Kidney (tissue), 14 donors: ENCODE data around the gene SH3PXD2A. TPM values are rescaled to one million over a fixed set of nuclear protein-coding genes. Genes with fewer than 3 reads are reported as not detected.

ENCODE experiments used
- DNase-seq, 5 donors: peaks; one replicate each; pipeline ENCODE4 v3.0.0-alpha.2; 2013 to 2020
- FAIRE-seq: peaks from 2 replicates; lab custom pipeline; 2012; peaks lifted over from hg19 to GRCh38; lab: Jason Lieb, UNC
- H3K27ac ChIP-seq, 2 donors: one replicate each; pipeline ENCODE4 v1.7.0; 2013; ENCODE audit warnings: low read depth in 2 of 2, low read length in 2 of 2, inconsistent platforms in 1 of 2
- H3K27me3 ChIP-seq: one replicate; pipeline ENCODE4 v1.7.1; 2013; ENCODE audit warnings: low read length, inconsistent platforms; ENCODE audit not compliant: control insufficient read depth, insufficient read depth
- H3K36me3 ChIP-seq, 3 donors: one replicate each; pipeline versions ENCODE4 v1.7.0 to v1.7.1; 2013; ENCODE audit warnings: low read length in 3 of 3, control low read depth in 1 of 3, inconsistent platforms in 1 of 3; ENCODE audit not compliant: insufficient read depth in 3 of 3, control insufficient read depth in 2 of 3
- H3K4me1 ChIP-seq, 3 donors: one replicate each; pipeline versions ENCODE4 v1.7.0 to v1.7.1; 2013; ENCODE audit warnings: low read length in 3 of 3, inconsistent platforms in 1 of 3, low read depth in 1 of 3; ENCODE audit not compliant: control insufficient read depth in 2 of 3, insufficient read depth in 2 of 3
- H3K4me3 ChIP-seq, 3 donors: one replicate each; pipeline versions ENCODE4 v1.7.0 to v1.8.1; 2013; ENCODE audit warnings: low read length in 3 of 3, control low read depth in 1 of 3, inconsistent platforms in 1 of 3
- H3K9ac ChIP-seq, 3 donors: one replicate each; pipeline versions ENCODE4 v1.7.0 to v1.7.1; 2013; ENCODE audit warnings: low read length in 3 of 3, control low read depth in 1 of 3, inconsistent platforms in 1 of 3
- H3K9me3 ChIP-seq, 3 donors: one replicate each; pipeline versions ENCODE4 v1.7.0 to v1.7.1; 2013; ENCODE audit warnings: low read length in 3 of 3, control low read depth in 1 of 3, inconsistent platforms in 1 of 3; ENCODE audit not compliant: control insufficient read depth in 2 of 3, insufficient read depth in 1 of 3
- intact Hi-C: fragments of 100-400 bp; cut with DNase I; formaldehyde crosslinking; loops from one replicate; pipeline ENCODE4 v1.11.1; 2022
- polyA plus RNA-seq: library from polyadenylated mRNA; stranded (reverse); fragments of 350-450 nt; fragmentation: Illumina TruSeq; extraction: RNeasy Lipid Tissue Mini Kit (QIAGEN cat#74804); gene quantifications from one replicate; pipeline ENCODE4 v1.2.3, GENCODE V29; 2014; ENCODE audit warnings: low read depth, low replicate concordance; ENCODE audit not compliant: insufficient read depth
- total RNA-seq: library from RNA; stranded (reverse); fragmentation: NEBNext Ultra II Directional; extraction: Animal tissue kit (Norgen Biotek cat#: 25700); gene quantifications from one replicate; pipeline ENCODE4 v1.2.1, GENCODE V29; 2021
- TF ChIP-seq, protein P1 (sequence below): IDR thresholded peaks from 3 replicates; pipeline ENCODE4 v1.5.1; 2012; ENCODE audit warnings: mild to moderate bottlenecking, moderate library complexity, borderline replicate concordance; ENCODE audit not compliant: insufficient read depth; ENCODE audit errors: extremely low read depth
- donor health status: control.
- donor health status: control.
- donor health status: control.
- donor health status: control.
- donor health status: control.
- donor health status: DM: yes; HTN: yes; CAD: no.
- donor health status: Normal renal cell carcinoma (clear cell type).

SH3PXD2A gene
- total and polyA plus RNA-seq, 2 donors from 2014 or later = 2.4 to 20.1 TPM

DNA sequence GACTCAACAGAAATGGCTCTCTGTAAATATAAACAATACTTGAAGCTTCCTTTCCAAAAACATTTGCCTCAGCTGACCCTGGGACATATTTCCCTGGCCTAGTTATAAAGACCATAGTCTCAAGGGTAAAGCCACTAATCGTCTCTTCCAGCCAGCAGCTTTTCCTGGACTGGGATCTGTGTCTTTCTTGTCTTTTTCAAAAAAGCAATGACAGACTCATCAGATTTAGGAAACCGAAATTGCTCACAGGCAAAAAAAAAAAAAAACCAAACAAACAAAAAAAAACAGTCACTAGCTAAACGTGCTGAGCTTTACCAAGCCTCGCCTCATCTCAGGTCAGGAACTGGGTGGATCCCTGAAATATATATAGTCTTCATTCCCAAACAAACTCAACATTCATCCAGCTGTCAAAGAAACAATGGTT is 39.1 kb upstream of the SH3PXD2A start:
- Histone ChIP-seq H3K36me3 (peaks cover 0 to 23% (median 17%) of the 10 kb centered on the region in 3 donors), H3K4me1 (peaks cover 6 to 23% (median 15%) of the 10 kb centered on the region in 3 donors), H3K9me3 (no peaks in the 10 kb centered on the region), H3K4me3 (no peak overlapping the region), H3K9ac (no peak overlapping the region), H3K27ac (peak overlapping the region; percentile 68 to 84), H3K27me3 (no peaks in the 10 kb centered on the region)
- FAIRE-seq (peak; percentile 13), DNase-seq (peak in 1 of 5 donors; percentile 68)
- TF ChIP-seq, protein P1, sequence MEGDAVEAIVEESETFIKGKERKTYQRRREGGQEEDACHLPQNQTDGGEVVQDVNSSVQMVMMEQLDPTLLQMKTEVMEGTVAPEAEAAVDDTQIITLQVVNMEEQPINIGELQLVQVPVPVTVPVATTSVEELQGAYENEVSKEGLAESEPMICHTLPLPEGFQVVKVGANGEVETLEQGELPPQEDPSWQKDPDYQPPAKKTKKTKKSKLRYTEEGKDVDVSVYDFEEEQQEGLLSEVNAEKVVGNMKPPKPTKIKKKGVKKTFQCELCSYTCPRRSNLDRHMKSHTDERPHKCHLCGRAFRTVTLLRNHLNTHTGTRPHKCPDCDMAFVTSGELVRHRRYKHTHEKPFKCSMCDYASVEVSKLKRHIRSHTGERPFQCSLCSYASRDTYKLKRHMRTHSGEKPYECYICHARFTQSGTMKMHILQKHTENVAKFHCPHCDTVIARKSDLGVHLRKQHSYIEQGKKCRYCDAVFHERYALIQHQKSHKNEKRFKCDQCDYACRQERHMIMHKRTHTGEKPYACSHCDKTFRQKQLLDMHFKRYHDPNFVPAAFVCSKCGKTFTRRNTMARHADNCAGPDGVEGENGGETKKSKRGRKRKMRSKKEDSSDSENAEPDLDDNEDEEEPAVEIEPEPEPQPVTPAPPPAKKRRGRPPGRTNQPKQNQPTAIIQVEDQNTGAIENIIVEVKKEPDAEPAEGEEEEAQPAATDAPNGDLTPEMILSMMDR = no peak
- intact Hi-C loops = no loop called here

DNA sequence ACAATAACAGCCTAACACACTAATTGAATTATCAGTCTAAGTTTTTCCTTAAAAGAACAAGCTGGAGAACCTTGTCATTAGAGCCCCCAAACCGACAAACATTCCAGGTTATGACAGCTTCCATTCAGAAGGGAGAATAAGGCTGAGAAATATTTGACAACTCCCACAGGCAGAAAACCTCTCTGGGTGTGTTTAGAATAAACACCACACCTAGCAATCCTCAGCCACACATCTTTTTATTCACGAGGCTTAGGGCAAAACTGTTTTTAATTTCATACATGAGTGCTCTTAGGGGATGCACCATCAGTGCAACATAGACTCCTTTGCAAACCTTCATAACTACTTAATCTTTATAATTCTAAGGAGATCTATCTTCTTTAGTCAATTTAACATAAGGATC is 38.4 kb upstream of the SH3PXD2A start:
- Histone ChIP-seq H3K27ac (peak overlapping the region in 1 of 2 donors; percentile 40), H3K4me1 (peaks cover 6 to 23% (median 15%) of the 10 kb centered on the region in 3 donors), H3K9ac (no peak overlapping the region), H3K36me3 (peaks cover 0 to 17% (median 15%) of the 10 kb centered on the region in 3 donors), H3K9me3 (no peaks in the 10 kb centered on the region), H3K4me3 (no peak overlapping the region), H3K27me3 (no peaks in the 10 kb centered on the region)
- no peak for FAIRE-seq
- DNase-seq = no peak
- intact Hi-C loops = no loop called here
- TF ChIP-seq, protein P1 = no peak

DNA sequence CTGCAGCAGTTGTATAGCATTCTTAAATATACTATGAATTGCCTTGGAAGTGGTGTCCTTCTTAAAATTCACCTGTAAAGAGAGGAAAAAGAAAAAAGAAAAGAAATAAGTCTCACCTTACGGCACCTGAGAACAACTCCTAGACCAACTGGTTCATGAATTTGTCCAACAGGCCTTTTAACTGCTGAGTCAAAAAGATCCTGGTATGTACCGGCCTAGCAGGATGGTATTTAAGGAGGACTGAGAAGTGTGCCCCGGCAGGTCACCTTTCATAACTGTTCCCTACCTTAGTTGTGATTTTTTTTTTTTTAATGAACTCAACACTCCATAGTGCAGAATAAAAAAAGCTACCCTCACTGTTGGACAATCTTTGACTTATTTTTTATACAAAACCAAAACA is 36.8 kb upstream of the SH3PXD2A start:
- Histone ChIP-seq H3K27me3 (no peaks in the 10 kb centered on the region), H3K4me3 (no peak overlapping the region), H3K36me3 (peaks cover 2 to 10% (median 7%) of the 10 kb centered on the region in 3 donors), H3K9ac (no peak overlapping the region), H3K27ac (no peak overlapping the region), H3K9me3 (no peaks in the 10 kb centered on the region), H3K4me1 (peaks cover 8 to 23% (median 15%) of the 10 kb centered on the region in 3 donors)
- intact Hi-C loops = no loop called here
- TF ChIP-seq, protein P1 = no peak
- FAIRE-seq = no peak
- DNase-seq = no peak

GRCh38 chr10:103890688-103891087 is 35.3 kb upstream of the SH3PXD2A start:
- no peak for FAIRE-seq

More at GRCh38 chr10:103890688-103891087, 35.3 kb upstream of the SH3PXD2A start:
- no peaks in the 10 kb centered on the region for H3K9me3 ChIP-seq
- peak overlapping the region; percentile 18 to 49 for H3K27ac ChIP-seq
- TF ChIP-seq, protein P1 = no peak
- no peak overlapping the region for H3K4me3 ChIP-seq
- H3K27me3 ChIP-seq = no peaks in the 10 kb centered on the region
- no peak for DNase-seq
- H3K4me1 ChIP-seq = peaks cover 6 to 16% (median 12%) of the 10 kb centered on the region in 3 donors
- peaks cover 2 to 13% (median 11%) of the 10 kb centered on the region in 3 donors for H3K36me3 ChIP-seq
- intact Hi-C loops = no loop called here
- H3K9ac ChIP-seq = peak overlapping the region in 1 of 3 donors; percentile 3
